H1 (cell line): Measurements from ENCODE around the gene NLK. TPM values are rescaled to one million over a fixed set of nuclear protein-coding genes. Genes with fewer than 3 reads are reported as not detected.
A peak's percentile ranks its signal among the peaks of the same experiment; 100 is the strongest.

Experiments
- CREB1 ChIP-seq: IDR thresholded peaks from 2 replicates; pipeline ENCODE4 v1.6.1; 2012; ENCODE audit warnings: inconsistent platforms
- EP300 ChIP-seq, 2 experiments: IDR thresholded peaks; 1 replicate in 1 of 2; 2 replicates in 1 of 2; pipeline ENCODE4 v1.6.1; 2011 to 2012; ENCODE audit warnings: low read depth in 2 of 2, low read length in 2 of 2, mild to moderate bottlenecking in 2 of 2, borderline replicate concordance in 1 of 2, inconsistent platforms in 1 of 2, moderate library complexity in 1 of 2
- KDM4A ChIP-seq: IDR thresholded peaks from one replicate; pipeline ENCODE4 v1.7.1; 2012; ENCODE audit warnings: low read depth, mild to moderate bottlenecking, moderate library complexity, low read length, inconsistent platforms; ENCODE audit not compliant: severe bottlenecking
- PHF8 ChIP-seq: fragments of 200-600 bp; sonication (generic); conservative IDR thresholded peaks from 2 replicates; pipeline ENCODE4 v1.7.1; 2012; ENCODE audit warnings: low read depth, mild to moderate bottlenecking, inconsistent platforms, low read length, moderate library complexity
- SAP30 ChIP-seq: fragments of 300-600 bp; sonication (generic); IDR thresholded peaks from 2 replicates; pipeline ENCODE4 v1.7.1; 2012; ENCODE audit warnings: low read length, moderate library complexity, mild to moderate bottlenecking, inconsistent platforms; ENCODE audit not compliant: insufficient read depth, insufficient replicate concordance
- SP4 ChIP-seq: IDR thresholded peaks from 2 replicates; pipeline ENCODE4 v1.6.1; 2012; ENCODE audit warnings: low read length, inconsistent platforms
- polyA plus RNA-seq, 7 experiments: library from polyadenylated mRNA; depleted of rRNA in 3 of 7; stranded (reverse) in 5 of 7; unstranded in 2 of 7; fragments of >200 nt in 5 of 7; fragments of 200-250 nt in 2 of 7; gene quantifications; 1 replicate in 5 of 7; 2 replicates in 1 of 7; 4 replicates in 1 of 7; pipeline versions ENCODE4 v1.2.1 to v1.2.3, GENCODE V29; 2011 to 2013; ENCODE audit warnings: missing spikeins in 2 of 7, mixed read lengths in 2 of 7
- total RNA-seq: library from RNA; stranded (reverse); fragmentation: NEBNext Ultra II Directional; extraction: Animal tissue kit (Norgen Biotek cat#: 25700); gene quantifications from 2 replicates; pipeline ENCODE4 v1.2.1, GENCODE V29; 2021
- TF ChIP-seq, protein P1 (sequence below): IDR thresholded peaks from 2 replicates; pipeline ENCODE4 v1.6.1; 2011; ENCODE audit warnings: low read depth, mild to moderate bottlenecking, low read length; ENCODE audit not compliant: insufficient read depth

Gene NLK
- total and polyA plus RNA-seq, 2 of the 8 experiments (the other 6 are each of a cell fraction or from before 2014, with no cell fraction given): 30.8 to 49.9 TPM

DNA sequence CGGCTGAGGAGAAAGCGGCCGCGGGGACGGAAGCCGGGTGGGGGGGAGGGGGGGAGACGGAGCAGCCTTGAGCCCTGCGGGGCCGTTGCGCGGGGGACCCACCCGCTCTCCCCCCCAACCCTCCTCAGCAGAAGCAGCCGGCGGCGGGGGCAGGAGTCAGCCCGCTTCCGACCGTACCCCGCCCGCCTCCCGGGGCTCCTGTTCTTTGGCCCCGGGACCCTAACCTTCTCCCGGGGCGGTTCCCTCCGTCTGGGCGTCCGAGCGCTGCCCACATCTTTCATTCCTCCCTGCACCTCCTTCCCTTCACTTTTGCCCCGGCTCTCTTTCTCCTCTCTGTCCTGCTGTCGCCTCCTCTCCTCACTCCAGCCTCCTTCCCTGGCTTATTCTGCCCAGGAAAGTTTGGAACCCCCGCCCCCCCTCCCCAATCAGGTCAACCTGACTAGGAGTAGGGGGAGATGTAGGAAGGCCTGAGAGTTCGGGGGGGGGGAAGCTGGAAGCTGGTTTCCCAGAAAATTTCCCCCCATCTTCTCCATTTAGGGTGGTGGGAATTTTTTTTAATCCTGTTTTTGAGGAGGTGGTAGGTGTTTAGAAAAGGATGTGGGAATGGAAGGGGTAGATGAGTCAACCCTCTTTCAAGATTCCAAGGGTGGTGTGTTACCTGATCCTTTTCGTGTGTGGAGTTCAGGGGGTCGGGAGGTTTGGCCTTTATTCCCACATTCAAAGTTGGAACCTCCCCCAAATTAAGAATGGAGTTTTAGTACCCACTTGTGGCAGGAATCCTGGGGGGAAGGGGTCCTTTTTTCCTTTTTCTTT lies 427 bp upstream of the NLK start (continued):
- peak; percentile 37; the same call in 1 of the 2 replicates for TF ChIP-seq PHF8
- TF ChIP-seq KDM4A: peak; percentile 59
- no peak for TF ChIP-seq SP4
- no peak for TF ChIP-seq EP300 (IDR thresholded peaks at IDR 0.05; ENCODE audit: borderline replicate concordance in 1 of 2, low read depth in 2 of 2, low read length in 2 of 2)
- TF ChIP-seq SAP30: no peak
- TF ChIP-seq CREB1: no peak
- TF ChIP-seq, protein P1, sequence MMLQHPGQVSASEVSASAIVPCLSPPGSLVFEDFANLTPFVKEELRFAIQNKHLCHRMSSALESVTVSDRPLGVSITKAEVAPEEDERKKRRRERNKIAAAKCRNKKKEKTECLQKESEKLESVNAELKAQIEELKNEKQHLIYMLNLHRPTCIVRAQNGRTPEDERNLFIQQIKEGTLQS: no peak
